ENCODE data around the gene RBM15B.

RBM15B gene

GRCh38 chr3:51434746-51435327, 43.8 kb downstream of the RBM15B start:
- in situ Hi-C loops (cut with HindIII; ENCODE audit: low pct_ligation_motif_present, low sequenced_read_pairs) = no loop called here
- Histone ChIP-seq H3K27me3 (replicated peaks) (no peaks in the 10 kb centered on the region), H3K27ac (no peak overlapping the region), H3K36me3 (replicated peaks) (peaks cover 8% of the 10 kb centered on the region), H3K4me3 (ENCODE audit: low read depth, low read length) (no peak overlapping the region)
- TF ChIP-seq CTCF (IDR thresholded peaks at IDR 0.05; ENCODE audit: low read depth, low read length, missing control alignments) = peak; percentile 85
- peak; percentile 31 for DNase-seq

- Histone ChIP-seq H3K36me3 (replicated peaks) (peaks cover 9% of the 10 kb centered on the region), H3K4me3 (ENCODE audit: low read depth, low read length) (no peak overlapping the region), H3K27me3 (replicated peaks) (no peaks in the 10 kb centered on the region), H3K27ac (no peak overlapping the region)
- DNase-seq = no peak
- in situ Hi-C loops (cut with HindIII; ENCODE audit: low pct_ligation_motif_present, low sequenced_read_pairs) = no loop called here
- no peak for TF ChIP-seq CTCF (IDR thresholded peaks at IDR 0.05; ENCODE audit: low read depth, low read length, missing control alignments)
Measured at GRCh38 chr3:51436998-51437639, 46.0 kb downstream of the RBM15B start.

- Histone ChIP-seq H3K4me3 (ENCODE audit: low read depth, low read length) (no peak overlapping the region), H3K27me3 (replicated peaks) (no peaks in the 10 kb centered on the region), H3K36me3 (replicated peaks) (peaks cover 6% of the 10 kb centered on the region), H3K27ac (no peak overlapping the region)
- no peak for DNase-seq
- no peak for TF ChIP-seq CTCF (IDR thresholded peaks at IDR 0.05; ENCODE audit: low read depth, low read length, missing control alignments)
- in situ Hi-C loops (cut with HindIII; ENCODE audit: low pct_ligation_motif_present, low sequenced_read_pairs) = no loop called here
Measured at GRCh38 chr3:51441282-51442030, 50.4 kb downstream of the RBM15B start.

- H3K36me3 ChIP-seq (replicated peaks) = peaks cover 6% of the 10 kb centered on the region
- no peaks in the 10 kb centered on the region for H3K27me3 ChIP-seq (replicated peaks)
- in situ Hi-C loops (cut with HindIII; ENCODE audit: low pct_ligation_motif_present, low sequenced_read_pairs) = no loop called here
- H3K4me3 ChIP-seq (ENCODE audit: low read depth, low read length) = no peak overlapping the region
- DNase-seq = no peak
- no peak overlapping the region for H3K27ac ChIP-seq
- TF ChIP-seq CTCF (IDR thresholded peaks at IDR 0.05; ENCODE audit: low read depth, low read length, missing control alignments) = no peak
Measured at GRCh38 chr3:51445544-51446280, 54.6 kb downstream of the RBM15B start.
